NCI-H2107 (cell line): ENCODE data around the gene SF3B5.
"Not testable (repeated sequence)": the region's sequence is repeated elsewhere in the genome, so short reads cannot be mapped to it uniquely, and the experiment has no call there.

Source experiments
- DNase-seq: peaks from one replicate; lab custom pipeline; 2025; lab: John Stamatoyannopoulos, UW

SF3B5 gene

DNA sequence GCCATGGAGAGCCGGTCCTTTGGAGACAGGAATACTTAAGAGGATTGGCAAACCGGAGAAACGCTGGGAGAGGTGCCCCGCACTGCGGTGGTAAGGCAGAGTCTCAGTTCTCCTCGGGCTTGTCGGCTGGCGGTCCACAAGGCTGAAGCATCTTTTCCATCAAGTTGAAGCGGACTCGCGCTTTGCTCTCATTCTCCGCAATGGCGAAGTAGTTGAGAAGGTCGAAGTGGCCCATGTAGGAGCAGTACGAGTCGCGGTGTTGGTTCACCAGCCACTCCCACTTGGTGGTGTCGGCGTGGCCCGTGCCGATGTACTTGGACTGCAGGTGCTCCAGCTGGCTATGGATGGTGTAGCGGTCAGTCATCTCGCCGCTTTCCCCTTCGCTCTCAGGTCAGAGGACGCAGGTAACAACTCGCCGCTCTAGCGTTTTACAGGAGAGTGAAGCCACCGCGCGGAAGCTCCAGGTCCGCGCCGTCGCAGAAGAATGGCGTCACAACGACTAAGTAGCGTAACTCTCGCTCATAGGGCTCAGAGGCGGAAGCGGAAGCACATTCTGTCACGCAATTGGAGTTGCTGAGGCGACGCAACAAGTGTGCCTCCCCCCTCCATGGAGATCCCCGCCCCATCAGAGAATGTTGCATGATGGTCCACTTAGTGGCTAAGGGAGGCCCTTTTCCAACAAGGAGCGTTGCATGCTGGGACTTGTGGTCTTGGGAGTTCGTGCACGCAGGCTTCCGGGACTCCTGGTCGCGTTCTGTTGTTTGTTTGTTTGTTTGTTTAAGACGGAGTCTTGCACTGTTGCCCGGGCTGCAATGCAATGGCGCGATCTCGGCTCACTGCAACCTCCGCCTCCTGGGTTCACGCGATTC, at the start of gene SF3B5:
SF3B5 (minus strand) TSS at position 440 of the 869 bp plus-strand sequence; CDS start at position 364, 76 bp downstream.
- DNase-seq, result peak; percentile 94

- DNase-seq, result no peak
Measured at GRCh38 chr6:144144996-144145395, 49.6 kb upstream of the SF3B5 start.

DNA sequence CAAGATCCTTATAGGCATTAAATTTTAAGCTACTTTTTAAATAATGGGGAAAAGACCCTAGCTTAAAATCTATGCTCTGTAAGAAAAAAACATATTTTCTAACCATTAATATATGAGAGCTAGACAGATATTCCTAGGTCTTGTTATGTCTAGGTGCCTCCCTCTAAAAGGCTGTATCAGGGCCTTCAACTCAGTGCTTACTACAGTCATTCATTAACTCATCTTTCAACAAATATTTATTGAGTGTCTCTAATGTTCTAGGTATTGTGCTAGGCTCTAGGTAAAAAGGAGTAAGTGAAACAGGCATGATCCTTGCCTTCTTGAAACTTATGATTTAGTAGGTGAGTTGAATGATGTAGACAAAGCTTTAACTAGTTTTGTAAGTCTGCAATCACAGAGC, 48.5 kb upstream of the SF3B5 start:
- no peak for DNase-seq

- no peak for DNase-seq
Measured at GRCh38 chr6:144143106-144143505, 47.7 kb upstream of the SF3B5 start.

DNA sequence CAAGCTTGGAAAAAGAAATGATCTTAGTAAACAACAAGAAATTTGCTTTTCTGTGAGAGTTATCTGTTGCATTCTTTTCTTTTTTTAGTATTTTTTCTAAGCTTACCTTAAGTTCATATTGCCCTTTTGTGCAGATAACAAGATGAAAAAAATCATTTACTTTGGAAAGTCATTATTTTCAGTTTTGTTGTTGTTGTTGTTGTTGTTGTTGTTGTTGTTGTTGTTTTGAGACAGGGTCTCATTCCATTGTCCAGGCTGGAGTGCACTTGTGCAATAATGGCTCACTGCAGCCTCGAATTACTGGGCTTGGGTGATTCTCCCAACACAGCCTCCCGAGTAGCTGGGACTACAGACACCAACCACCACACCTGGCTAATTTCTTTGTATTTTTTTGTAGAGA, 46.1 kb upstream of the SF3B5 start:
- no peak for DNase-seq

DNA sequence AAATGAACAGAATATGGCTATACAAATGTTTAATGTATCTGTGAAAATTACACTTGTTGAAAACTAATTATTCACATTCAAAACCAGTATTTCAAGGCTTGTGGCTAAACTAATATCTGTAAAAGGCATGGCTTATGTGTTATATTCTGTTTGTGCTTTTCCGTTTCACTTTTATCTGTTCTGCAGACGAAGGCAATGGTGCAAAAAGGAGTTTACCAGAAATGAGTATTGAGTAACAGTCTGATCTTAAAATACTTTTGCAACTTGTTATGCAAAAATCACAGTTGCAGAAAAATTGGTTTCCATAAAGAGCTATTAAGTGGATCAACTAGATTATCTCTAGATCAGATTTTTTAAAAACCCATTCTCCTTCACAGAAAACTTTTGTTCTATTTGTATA, 45.5 kb upstream of the SF3B5 start:
- DNase-seq, result no peak

GRCh38 chr6:144139817-144140216, 44.4 kb upstream of the SF3B5 start:
- DNase-seq, result no peak

DNA sequence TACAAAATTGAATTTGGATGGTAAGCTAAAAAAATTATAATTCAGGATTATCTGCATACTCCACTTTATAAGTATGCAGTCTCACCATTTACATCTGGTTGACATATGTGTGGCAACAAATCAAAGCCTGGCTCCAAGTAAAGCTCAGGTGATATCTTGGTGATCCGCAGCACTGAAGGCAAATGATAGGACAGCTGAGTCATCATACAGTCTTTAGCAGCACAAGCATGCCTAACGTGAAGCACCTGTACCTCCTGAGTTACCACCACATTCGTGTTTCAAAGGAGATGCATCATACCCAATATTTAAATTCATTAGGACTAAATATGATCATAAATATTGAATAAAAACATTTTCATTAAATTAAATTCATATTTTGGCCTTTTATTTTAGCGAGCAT, 43.2 kb upstream of the SF3B5 start:
- no peak for DNase-seq

DNA sequence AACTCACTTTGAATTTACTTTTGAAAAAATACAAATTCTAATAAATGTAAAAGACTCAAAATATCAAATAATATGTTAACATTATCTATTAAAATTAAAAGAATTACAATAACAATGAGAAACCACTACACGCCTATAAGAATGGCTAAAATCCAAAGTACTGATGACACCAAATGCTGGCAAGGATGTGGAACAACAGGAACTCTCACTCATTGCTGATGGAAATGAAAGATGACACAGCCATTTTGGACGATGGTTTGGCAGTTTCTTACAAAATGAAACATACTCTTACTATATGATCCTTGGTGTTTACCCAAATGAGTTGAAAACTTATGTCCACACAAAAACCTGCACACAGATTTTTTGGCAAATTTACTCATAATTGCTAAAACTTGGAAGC, 39.4 kb upstream of the SF3B5 start:
- no peak for DNase-seq

GRCh38 chr6:144134176-144134575, 38.8 kb upstream of the SF3B5 start:
- no peak for DNase-seq

GRCh38 chr6:144133225-144133821, 38.0 kb upstream of the SF3B5 start:
- DNase-seq, result no peak

- not testable (repeated sequence) for DNase-seq
Measured at GRCh38 chr6:144132167-144132690, 36.9 kb upstream of the SF3B5 start.

DNA sequence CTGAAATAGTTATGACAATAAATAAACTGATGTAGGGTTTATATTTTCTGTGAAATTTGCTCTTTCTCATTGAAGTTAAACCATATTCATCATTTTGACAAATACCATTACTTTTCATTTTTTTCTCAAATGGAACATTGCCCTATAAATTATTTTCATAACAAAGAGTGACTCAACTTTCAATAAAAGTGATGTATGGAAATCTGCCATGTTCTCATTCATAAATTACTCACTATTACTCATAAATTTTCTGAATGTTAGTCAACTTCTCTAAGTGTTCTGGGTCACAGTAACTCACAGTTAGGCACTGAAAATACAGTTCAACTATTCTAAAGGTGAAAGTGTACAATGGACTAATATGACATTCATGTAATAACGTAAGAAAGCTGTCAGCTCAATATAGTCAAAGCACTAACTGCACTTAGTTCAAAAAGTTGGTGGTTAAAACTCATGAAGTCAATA, 35.9 kb upstream of the SF3B5 start:
- DNase-seq, result no peak

DNA sequence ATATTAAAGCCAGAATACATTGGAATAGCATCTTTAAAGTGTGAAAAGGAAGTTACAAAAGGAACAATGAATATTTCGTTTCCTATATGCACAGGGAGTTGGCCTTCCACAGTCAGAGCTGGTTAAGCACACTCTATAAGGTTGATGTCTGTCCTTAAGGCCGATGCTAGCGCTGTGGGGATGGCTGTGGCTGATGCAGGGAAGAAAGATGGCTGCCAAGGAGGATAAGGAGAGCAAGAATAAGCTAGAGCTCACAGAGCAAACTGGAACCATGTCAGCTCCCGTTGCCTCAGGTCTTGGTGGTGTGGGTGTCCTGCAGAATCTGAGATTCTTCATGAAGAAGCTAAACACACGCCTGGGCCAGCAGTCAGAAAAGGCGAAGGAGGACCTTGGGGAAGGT, 34.1 kb upstream of the SF3B5 start:
- DNase-seq, result no peak

DNA sequence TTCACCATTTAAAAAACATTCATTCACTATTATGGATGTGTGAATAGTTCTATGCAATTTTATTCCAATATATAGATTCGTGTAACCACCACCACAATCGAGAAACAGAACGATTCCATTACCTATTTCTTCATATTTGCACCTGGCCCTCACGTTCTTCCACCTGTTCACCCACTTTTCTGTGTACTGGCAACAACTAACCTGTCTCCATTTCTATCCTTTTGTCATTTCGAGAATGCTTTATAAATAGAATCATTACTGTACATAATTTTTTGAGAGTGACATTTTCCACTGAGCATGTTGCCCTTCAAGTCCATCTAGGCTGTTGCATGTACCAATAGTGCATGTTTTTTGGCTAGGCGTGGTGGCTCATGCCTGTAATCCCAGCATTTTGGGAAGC, 31.7 kb upstream of the SF3B5 start:
- DNase-seq, result no peak

DNA sequence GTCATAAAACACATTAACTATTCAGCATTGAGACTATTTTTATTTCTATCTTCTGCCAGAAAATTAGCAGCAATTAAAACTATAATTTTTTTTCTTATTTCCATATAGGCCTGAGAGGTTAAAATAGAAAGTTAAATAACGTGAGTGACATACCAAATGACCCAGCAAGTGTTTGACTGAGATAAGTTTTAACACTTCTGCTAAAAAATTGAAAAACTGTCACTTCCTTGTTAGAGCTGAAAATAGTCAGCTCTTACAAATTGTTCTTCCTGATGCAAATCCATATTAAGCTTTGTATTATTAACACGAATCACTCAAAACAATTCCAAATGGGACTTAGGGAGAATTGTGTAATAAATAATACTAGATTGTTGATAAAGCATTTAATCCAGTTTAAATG, 28.5 kb upstream of the SF3B5 start:
- DNase-seq, result no peak

GRCh38 chr6:144123421-144123820, 28.0 kb upstream of the SF3B5 start:
- DNase-seq, result no peak

DNA sequence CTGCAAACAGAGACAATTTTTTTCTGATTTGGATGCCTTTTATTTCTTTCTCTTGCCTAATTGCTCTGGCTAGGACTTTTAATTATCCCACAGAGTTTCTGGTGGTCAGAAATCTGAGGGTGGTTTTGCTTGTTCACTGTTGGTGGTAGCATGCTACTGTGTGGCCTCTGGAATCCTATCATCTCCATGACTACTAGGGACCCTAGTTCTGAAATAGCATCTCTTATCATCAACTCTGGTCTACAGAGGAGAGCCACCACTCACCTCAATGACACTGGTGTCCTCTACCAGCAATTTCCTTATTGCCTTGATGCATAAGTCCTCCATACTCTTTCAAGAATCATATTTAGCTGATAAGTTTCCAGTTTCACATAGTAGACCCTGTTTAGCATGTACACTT, 27.5 kb upstream of the SF3B5 start:
- no peak for DNase-seq

GRCh38 chr6:144119376-144119775, 24.0 kb upstream of the SF3B5 start:
- DNase-seq, result no peak

- DNase-seq, result no peak
Measured at GRCh38 chr6:144115219-144115618, 19.8 kb upstream of the SF3B5 start.

- no peak for DNase-seq
Measured at GRCh38 chr6:144113366-144113765, 18.0 kb upstream of the SF3B5 start.

GRCh38 chr6:144110210-144110609, 14.8 kb upstream of the SF3B5 start:
- DNase-seq, result no peak

GRCh38 chr6:144106206-144106605, 10.8 kb upstream of the SF3B5 start:
- DNase-seq, result no peak
